GM12878 (cell line): ENCODE results near the gene GRK5. TPM values are rescaled to one million over a fixed set of nuclear protein-coding genes. Genes with fewer than 3 reads are reported as not detected.

Source experiments
- HDGF ChIP-seq: fragments of 450-650 bp; IDR thresholded peaks from 2 replicates; pipeline ENCODE4 v1.6.1; 2016; ENCODE audit warnings: antibody characterized with exemption
- RAD51 ChIP-seq: fragments of 450-650 bp; IDR thresholded peaks from 2 replicates; pipeline ENCODE4 v1.6.1; 2016; ENCODE audit warnings: moderate library complexity, mild to moderate bottlenecking, inconsistent platforms
- SMAD5 ChIP-seq: IDR thresholded peaks from 2 replicates; pipeline ENCODE4 v1.6.1; 2016; ENCODE audit warnings: antibody characterized with exemption, low read depth
- TBL1XR1 ChIP-seq: IDR thresholded peaks from 2 replicates; pipeline ENCODE4 v1.6.1; 2012; ENCODE audit warnings: low read depth, low read length, improper control_type of control experiment
- polyA plus RNA-seq, 11 experiments: library from polyadenylated mRNA; depleted of rRNA in 4 of 11; unstranded in 6 of 11; stranded (reverse) in 5 of 11; fragments of >200 nt; fragmentation: Nextera tagmentation in 4 of 11; fragmentation: Illumina TruSeq in 1 of 11; extraction: Ambion mirVana in 4 of 11; extraction: Trizol in 1 of 11; gene quantifications; 1 replicate in 1 of 11; 2 replicates in 10 of 11; pipeline versions ENCODE4 v1.2.1 to v1.2.3, GENCODE V29; 2011 to 2016; ENCODE audit warnings: inconsistent platforms in 2 of 11, missing spikeins in 2 of 11, low read depth in 1 of 11
- total RNA-seq, 4 experiments: library from RNA; depleted of rRNA in 3 of 4; stranded (reverse); fragments of >200 nt in 3 of 4; fragmentation: Illumina TruSeq in 1 of 4; extraction: Trizol in 1 of 4; gene quantifications; 2 replicates each; pipeline versions ENCODE4 v1.2.1 to v1.2.3, GENCODE V29; 2013 to 2021
- TF ChIP-seq, protein P1 (sequence below): IDR thresholded peaks from 2 replicates; pipeline ENCODE4 v1.6.1; 2012; ENCODE audit warnings: improper control_type of control experiment, low read depth, low read length; ENCODE audit not compliant: insufficient replicate concordance
- TF ChIP-seq, protein P2 (sequence below): fragments of 150-350 bp; IDR thresholded peaks from 2 replicates; pipeline ENCODE4 v1.6.1; 2014; ENCODE audit warnings: mild to moderate bottlenecking, low read depth, low read length
- TF ChIP-seq, protein P3 (sequence below): IDR thresholded peaks from 2 replicates; pipeline ENCODE4 v1.6.1; 2011; ENCODE audit warnings: mild to moderate bottlenecking, low read depth, low read length, moderate library complexity; ENCODE audit not compliant: insufficient replicate concordance

Gene GRK5
- total and polyA plus RNA-seq, 10 of the 15 experiments (the other 5 are each of a cell fraction or from before 2014, with no cell fraction given), result 0.11 to 22.1 (median 10.0) TPM

DNA sequence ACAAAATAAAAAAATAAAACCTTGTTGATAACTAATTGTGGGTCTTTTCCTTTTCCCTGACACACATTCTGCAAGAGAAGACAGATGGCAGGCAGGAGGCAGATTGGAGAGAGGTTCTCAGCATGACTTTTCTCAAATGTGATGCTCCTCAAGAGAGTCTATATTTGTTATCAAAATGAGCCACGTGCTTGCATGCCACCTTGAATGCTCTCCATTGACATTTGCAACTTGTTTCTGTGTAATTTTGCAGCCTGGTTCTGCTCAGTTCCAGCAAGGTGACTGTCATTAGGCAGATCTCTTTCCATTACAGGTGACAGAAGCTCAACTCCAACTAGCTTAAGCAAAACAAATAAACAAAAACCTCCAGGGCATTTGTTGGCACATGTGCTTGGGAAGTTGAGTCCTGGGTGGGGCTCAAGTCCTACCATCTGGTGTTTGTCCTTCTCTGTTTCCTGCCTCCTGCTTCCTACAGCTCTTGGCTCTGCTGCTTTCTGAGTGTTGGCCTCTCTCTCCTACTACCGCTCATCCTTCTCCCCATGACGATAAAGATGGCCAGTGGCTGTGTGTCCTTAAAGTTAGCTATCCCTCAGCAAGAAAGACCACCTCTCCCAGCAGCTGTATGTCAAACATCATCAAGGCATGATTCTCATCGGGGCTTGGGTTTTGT, 56.7 kb downstream of the GRK5 start (continued):
- TF ChIP-seq, protein P1, sequence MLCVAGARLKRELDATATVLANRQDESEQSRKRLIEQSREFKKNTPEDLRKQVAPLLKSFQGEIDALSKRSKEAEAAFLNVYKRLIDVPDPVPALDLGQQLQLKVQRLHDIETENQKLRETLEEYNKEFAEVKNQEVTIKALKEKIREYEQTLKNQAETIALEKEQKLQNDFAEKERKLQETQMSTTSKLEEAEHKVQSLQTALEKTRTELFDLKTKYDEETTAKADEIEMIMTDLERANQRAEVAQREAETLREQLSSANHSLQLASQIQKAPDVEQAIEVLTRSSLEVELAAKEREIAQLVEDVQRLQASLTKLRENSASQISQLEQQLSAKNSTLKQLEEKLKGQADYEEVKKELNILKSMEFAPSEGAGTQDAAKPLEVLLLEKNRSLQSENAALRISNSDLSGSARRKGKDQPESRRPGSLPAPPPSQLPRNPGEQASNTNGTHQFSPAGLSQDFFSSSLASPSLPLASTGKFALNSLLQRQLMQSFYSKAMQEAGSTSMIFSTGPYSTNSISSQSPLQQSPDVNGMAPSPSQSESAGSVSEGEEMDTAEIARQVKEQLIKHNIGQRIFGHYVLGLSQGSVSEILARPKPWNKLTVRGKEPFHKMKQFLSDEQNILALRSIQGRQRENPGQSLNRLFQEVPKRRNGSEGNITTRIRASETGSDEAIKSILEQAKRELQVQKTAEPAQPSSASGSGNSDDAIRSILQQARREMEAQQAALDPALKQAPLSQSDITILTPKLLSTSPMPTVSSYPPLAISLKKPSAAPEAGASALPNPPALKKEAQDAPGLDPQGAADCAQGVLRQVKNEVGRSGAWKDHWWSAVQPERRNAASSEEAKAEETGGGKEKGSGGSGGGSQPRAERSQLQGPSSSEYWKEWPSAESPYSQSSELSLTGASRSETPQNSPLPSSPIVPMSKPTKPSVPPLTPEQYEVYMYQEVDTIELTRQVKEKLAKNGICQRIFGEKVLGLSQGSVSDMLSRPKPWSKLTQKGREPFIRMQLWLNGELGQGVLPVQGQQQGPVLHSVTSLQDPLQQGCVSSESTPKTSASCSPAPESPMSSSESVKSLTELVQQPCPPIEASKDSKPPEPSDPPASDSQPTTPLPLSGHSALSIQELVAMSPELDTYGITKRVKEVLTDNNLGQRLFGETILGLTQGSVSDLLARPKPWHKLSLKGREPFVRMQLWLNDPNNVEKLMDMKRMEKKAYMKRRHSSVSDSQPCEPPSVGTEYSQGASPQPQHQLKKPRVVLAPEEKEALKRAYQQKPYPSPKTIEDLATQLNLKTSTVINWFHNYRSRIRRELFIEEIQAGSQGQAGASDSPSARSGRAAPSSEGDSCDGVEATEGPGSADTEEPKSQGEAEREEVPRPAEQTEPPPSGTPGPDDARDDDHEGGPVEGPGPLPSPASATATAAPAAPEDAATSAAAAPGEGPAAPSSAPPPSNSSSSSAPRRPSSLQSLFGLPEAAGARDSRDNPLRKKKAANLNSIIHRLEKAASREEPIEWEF, result no peak
- no peak for TF ChIP-seq HDGF
- no peak for TF ChIP-seq TBL1XR1
- TF ChIP-seq, protein P2, sequence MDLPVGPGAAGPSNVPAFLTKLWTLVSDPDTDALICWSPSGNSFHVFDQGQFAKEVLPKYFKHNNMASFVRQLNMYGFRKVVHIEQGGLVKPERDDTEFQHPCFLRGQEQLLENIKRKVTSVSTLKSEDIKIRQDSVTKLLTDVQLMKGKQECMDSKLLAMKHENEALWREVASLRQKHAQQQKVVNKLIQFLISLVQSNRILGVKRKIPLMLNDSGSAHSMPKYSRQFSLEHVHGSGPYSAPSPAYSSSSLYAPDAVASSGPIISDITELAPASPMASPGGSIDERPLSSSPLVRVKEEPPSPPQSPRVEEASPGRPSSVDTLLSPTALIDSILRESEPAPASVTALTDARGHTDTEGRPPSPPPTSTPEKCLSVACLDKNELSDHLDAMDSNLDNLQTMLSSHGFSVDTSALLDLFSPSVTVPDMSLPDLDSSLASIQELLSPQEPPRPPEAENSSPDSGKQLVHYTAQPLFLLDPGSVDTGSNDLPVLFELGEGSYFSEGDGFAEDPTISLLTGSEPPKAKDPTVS, result no peak
- no peak for TF ChIP-seq SMAD5
- TF ChIP-seq RAD51, result no peak
- TF ChIP-seq, protein P3, sequence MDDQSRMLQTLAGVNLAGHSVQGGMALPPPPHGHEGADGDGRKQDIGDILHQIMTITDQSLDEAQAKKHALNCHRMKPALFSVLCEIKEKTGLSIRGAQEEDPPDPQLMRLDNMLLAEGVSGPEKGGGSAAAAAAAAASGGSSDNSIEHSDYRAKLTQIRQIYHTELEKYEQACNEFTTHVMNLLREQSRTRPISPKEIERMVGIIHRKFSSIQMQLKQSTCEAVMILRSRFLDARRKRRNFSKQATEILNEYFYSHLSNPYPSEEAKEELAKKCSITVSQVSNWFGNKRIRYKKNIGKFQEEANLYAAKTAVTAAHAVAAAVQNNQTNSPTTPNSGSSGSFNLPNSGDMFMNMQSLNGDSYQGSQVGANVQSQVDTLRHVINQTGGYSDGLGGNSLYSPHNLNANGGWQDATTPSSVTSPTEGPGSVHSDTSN, result no peak
